Esophagus squamous epithelium (tissue), 4 donors: Measurements from ENCODE around the gene ISYNA1.

ENCODE experiments used
- POLR2A ChIP-seq, 4 donors: fragments of 450-650 bp; IDR thresholded peaks; one replicate each; pipeline ENCODE4 v1.6.1; 2017; ENCODE audit warnings: antibody characterized with exemption in 4 of 4, mild to moderate bottlenecking in 4 of 4, moderate library complexity in 3 of 4
- TF ChIP-seq, protein P1 (sequence below), 6 experiments: fragments of 450-650 bp in 4 of 6; fragments of 200-600 bp in 2 of 6; sonication (generic) in 2 of 6; IDR thresholded peaks; one replicate each; pipeline ENCODE4 v1.5.1; 2016 to 2019; ENCODE audit warnings: antibody characterized with exemption in 6 of 6, mild to moderate bottlenecking in 4 of 6, moderate library complexity in 4 of 6

DNA sequence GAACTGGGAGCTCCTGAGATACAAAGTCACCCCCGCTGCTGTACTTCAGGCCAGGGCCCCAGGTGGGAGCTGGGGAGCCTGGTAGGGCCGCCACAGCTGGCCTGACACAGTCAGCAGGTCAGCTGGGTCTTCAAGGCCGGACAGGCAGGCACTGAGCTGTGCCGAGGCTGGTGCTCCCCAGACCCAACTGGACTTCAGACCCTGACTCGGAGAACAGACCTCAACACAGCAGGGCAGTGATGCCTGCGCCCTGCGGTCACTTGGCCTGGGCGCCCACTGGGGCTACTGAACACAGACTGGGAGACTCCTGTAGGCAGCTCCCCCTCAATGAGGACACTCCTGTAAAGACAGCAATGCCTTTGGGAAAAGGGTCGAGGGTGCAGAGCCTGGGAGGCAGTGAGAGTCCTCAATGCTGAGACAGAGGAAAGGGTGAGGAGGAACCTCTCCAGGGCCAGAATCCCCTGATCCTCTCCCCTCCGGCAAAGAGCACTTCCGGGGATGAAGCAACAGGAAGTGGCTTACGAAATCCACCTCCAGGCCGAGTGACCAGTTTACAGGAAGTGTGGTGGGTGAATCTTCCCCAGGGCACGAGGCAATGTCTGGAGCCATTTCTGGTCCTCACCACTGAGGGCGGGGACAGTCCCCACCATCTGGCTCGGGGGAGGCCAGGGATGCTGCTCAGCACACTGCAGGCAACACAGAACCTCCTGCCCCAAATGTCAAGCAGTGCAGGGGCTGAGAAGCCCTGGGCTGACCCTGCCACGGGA is 40.8 kb upstream of the ISYNA1 start:
- TF ChIP-seq POLR2A (IDR thresholded peaks at IDR 0.05): no peak
- TF ChIP-seq, protein P1, sequence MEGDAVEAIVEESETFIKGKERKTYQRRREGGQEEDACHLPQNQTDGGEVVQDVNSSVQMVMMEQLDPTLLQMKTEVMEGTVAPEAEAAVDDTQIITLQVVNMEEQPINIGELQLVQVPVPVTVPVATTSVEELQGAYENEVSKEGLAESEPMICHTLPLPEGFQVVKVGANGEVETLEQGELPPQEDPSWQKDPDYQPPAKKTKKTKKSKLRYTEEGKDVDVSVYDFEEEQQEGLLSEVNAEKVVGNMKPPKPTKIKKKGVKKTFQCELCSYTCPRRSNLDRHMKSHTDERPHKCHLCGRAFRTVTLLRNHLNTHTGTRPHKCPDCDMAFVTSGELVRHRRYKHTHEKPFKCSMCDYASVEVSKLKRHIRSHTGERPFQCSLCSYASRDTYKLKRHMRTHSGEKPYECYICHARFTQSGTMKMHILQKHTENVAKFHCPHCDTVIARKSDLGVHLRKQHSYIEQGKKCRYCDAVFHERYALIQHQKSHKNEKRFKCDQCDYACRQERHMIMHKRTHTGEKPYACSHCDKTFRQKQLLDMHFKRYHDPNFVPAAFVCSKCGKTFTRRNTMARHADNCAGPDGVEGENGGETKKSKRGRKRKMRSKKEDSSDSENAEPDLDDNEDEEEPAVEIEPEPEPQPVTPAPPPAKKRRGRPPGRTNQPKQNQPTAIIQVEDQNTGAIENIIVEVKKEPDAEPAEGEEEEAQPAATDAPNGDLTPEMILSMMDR (IDR thresholded peaks at IDR 0.05): no peak
